GM23338 (cell line): ENCODE results near the gene HOXC4.

Experiments used
- CREB1 ChIP-seq: fragments of 250-450 bp; sonication (Bioruptor Pico); IDR thresholded peaks from 2 replicates; pipeline ENCODE4 v1.5.0; 2020; ENCODE audit warnings: low read depth, mild to moderate bottlenecking, moderate library complexity
- EZH2 ChIP-seq: fragments of 200-600 bp; sonication (generic); IDR thresholded peaks from one replicate; pipeline ENCODE4 v1.8.0; 2017; ENCODE audit warnings: antibody characterized with exemption, mild to moderate bottlenecking, low read depth; ENCODE audit not compliant: unreplicated experiment
- EZH2phosphoT487 ChIP-seq: fragments of 200-600 bp; sonication (generic); IDR thresholded peaks from one replicate; pipeline ENCODE4 v1.8.1; 2018; ENCODE audit warnings: antibody characterized with exemption; ENCODE audit not compliant: unreplicated experiment
- JUNB ChIP-seq: IDR thresholded peaks from one replicate; pipeline ENCODE4 v1.6.1; 2016; ENCODE audit warnings: antibody characterized with exemption; ENCODE audit not compliant: unreplicated experiment
- NANOG ChIP-seq: IDR thresholded peaks from 2 replicates; pipeline ENCODE4 v1.6.1; 2016; ENCODE audit warnings: antibody characterized with exemption, borderline replicate concordance
- POLR2AphosphoS5 ChIP-seq: IDR thresholded peaks from 2 replicates; pipeline ENCODE4 v1.6.1; 2016; ENCODE audit warnings: antibody characterized with exemption, low read depth
- STAT1 ChIP-seq: IDR thresholded peaks from one replicate; pipeline ENCODE4 v1.6.1; 2016; ENCODE audit warnings: antibody characterized with exemption; ENCODE audit not compliant: unreplicated experiment
- ZNF114 ChIP-seq: fragments of 250-450 bp; sonication (Bioruptor Pico); IDR thresholded peaks from 2 replicates; pipeline ENCODE4 v1.5.0; 2020; ENCODE audit warnings: mild to moderate bottlenecking, moderate library complexity
- ZNF331 ChIP-seq: fragments of 250-450 bp; sonication (Bioruptor Pico); IDR thresholded peaks from 2 replicates; pipeline ENCODE4 v1.5.0; 2020; ENCODE audit warnings: low read depth, mild to moderate bottlenecking, moderate library complexity
- TF ChIP-seq, protein P1 (sequence below), 2 experiments: fragments of 200-600 bp in 1 of 2; sonication (generic) in 1 of 2; conservative IDR thresholded peaks; 2 replicates each; pipeline versions ENCODE4 v1.5.1 to v1.6.1; 2016 to 2017; ENCODE audit warnings: antibody characterized with exemption in 2 of 2, low read depth in 2 of 2, mild to moderate bottlenecking in 2 of 2, moderate library complexity in 1 of 2
- TF ChIP-seq, protein P2 (sequence below): IDR thresholded peaks from one replicate; pipeline ENCODE4 v1.6.1; 2018; ENCODE audit warnings: antibody characterized with exemption; ENCODE audit not compliant: unreplicated experiment
- TF ChIP-seq, protein P3 (sequence below): IDR thresholded peaks from 2 replicates; pipeline ENCODE4 v1.6.1; 2016; ENCODE audit warnings: antibody characterized with exemption
- TF ChIP-seq, protein P4 (sequence below): fragments of 250-450 bp; sonication (Bioruptor Pico); IDR thresholded peaks from 2 replicates; pipeline ENCODE4 v1.5.0; 2020; ENCODE audit warnings: mild to moderate bottlenecking, moderate library complexity

DNA sequence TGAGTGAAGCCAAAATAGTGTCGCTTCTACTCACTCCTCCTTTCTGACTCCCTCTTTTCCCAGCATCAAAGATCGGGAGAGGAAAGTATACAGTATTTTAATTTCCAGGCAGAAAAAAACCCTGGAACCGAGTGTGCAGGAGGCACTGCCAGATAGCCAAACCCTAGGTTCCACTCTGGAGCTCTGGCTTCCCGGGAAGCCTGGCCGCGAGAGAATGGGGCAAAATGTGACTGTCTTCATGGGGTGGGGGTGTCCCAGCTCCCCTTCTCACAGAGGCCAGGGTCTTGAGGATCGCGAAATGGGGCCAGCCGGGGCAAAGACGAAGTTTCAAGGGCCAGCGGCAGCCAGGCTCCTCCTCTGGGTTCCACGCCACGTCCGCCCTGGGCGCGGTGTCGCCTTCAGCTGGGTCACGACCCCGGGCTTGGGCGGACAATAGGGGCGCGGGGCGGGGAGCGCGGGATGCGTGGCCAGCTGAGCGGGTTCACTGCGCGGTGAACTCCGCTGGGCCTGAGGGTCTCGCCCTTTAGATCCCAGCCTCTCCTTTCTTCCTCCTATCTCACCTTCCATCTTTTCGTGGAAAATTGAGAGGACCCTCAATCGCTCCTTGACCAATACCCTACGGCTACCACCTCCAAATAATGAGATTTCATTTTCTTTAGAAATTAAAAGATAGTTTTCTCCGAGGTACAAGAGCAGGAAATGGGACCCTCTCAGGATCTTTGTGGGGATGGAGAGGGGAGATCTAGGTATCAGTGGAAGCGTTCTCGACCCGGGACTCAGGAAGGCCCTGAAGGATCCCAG, 6.7 kb downstream of the HOXC4 start:
- TF ChIP-seq, protein P1, sequence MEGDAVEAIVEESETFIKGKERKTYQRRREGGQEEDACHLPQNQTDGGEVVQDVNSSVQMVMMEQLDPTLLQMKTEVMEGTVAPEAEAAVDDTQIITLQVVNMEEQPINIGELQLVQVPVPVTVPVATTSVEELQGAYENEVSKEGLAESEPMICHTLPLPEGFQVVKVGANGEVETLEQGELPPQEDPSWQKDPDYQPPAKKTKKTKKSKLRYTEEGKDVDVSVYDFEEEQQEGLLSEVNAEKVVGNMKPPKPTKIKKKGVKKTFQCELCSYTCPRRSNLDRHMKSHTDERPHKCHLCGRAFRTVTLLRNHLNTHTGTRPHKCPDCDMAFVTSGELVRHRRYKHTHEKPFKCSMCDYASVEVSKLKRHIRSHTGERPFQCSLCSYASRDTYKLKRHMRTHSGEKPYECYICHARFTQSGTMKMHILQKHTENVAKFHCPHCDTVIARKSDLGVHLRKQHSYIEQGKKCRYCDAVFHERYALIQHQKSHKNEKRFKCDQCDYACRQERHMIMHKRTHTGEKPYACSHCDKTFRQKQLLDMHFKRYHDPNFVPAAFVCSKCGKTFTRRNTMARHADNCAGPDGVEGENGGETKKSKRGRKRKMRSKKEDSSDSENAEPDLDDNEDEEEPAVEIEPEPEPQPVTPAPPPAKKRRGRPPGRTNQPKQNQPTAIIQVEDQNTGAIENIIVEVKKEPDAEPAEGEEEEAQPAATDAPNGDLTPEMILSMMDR (conservative IDR thresholded peaks at IDR 0.05; ENCODE audit: low read depth in 2 of 2) = no peak
- TF ChIP-seq POLR2AphosphoS5 (no peak), EZH2 (peak; percentile 85), NANOG (no peak), CREB1 (CRISPR knock-in tag) (no peak), EZH2phosphoT487 (peak; percentile 58), JUNB (no peak), ZNF114 (CRISPR knock-in tag) (no peak), ZNF331 (CRISPR knock-in tag) (no peak), STAT1 (no peak)
- TF ChIP-seq, protein P2, sequence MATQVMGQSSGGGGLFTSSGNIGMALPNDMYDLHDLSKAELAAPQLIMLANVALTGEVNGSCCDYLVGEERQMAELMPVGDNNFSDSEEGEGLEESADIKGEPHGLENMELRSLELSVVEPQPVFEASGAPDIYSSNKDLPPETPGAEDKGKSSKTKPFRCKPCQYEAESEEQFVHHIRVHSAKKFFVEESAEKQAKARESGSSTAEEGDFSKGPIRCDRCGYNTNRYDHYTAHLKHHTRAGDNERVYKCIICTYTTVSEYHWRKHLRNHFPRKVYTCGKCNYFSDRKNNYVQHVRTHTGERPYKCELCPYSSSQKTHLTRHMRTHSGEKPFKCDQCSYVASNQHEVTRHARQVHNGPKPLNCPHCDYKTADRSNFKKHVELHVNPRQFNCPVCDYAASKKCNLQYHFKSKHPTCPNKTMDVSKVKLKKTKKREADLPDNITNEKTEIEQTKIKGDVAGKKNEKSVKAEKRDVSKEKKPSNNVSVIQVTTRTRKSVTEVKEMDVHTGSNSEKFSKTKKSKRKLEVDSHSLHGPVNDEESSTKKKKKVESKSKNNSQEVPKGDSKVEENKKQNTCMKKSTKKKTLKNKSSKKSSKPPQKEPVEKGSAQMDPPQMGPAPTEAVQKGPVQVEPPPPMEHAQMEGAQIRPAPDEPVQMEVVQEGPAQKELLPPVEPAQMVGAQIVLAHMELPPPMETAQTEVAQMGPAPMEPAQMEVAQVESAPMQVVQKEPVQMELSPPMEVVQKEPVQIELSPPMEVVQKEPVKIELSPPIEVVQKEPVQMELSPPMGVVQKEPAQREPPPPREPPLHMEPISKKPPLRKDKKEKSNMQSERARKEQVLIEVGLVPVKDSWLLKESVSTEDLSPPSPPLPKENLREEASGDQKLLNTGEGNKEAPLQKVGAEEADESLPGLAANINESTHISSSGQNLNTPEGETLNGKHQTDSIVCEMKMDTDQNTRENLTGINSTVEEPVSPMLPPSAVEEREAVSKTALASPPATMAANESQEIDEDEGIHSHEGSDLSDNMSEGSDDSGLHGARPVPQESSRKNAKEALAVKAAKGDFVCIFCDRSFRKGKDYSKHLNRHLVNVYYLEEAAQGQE = no peak
- TF ChIP-seq, protein P3, sequence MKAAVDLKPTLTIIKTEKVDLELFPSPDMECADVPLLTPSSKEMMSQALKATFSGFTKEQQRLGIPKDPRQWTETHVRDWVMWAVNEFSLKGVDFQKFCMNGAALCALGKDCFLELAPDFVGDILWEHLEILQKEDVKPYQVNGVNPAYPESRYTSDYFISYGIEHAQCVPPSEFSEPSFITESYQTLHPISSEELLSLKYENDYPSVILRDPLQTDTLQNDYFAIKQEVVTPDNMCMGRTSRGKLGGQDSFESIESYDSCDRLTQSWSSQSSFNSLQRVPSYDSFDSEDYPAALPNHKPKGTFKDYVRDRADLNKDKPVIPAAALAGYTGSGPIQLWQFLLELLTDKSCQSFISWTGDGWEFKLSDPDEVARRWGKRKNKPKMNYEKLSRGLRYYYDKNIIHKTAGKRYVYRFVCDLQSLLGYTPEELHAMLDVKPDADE = no peak
- TF ChIP-seq, protein P4, sequence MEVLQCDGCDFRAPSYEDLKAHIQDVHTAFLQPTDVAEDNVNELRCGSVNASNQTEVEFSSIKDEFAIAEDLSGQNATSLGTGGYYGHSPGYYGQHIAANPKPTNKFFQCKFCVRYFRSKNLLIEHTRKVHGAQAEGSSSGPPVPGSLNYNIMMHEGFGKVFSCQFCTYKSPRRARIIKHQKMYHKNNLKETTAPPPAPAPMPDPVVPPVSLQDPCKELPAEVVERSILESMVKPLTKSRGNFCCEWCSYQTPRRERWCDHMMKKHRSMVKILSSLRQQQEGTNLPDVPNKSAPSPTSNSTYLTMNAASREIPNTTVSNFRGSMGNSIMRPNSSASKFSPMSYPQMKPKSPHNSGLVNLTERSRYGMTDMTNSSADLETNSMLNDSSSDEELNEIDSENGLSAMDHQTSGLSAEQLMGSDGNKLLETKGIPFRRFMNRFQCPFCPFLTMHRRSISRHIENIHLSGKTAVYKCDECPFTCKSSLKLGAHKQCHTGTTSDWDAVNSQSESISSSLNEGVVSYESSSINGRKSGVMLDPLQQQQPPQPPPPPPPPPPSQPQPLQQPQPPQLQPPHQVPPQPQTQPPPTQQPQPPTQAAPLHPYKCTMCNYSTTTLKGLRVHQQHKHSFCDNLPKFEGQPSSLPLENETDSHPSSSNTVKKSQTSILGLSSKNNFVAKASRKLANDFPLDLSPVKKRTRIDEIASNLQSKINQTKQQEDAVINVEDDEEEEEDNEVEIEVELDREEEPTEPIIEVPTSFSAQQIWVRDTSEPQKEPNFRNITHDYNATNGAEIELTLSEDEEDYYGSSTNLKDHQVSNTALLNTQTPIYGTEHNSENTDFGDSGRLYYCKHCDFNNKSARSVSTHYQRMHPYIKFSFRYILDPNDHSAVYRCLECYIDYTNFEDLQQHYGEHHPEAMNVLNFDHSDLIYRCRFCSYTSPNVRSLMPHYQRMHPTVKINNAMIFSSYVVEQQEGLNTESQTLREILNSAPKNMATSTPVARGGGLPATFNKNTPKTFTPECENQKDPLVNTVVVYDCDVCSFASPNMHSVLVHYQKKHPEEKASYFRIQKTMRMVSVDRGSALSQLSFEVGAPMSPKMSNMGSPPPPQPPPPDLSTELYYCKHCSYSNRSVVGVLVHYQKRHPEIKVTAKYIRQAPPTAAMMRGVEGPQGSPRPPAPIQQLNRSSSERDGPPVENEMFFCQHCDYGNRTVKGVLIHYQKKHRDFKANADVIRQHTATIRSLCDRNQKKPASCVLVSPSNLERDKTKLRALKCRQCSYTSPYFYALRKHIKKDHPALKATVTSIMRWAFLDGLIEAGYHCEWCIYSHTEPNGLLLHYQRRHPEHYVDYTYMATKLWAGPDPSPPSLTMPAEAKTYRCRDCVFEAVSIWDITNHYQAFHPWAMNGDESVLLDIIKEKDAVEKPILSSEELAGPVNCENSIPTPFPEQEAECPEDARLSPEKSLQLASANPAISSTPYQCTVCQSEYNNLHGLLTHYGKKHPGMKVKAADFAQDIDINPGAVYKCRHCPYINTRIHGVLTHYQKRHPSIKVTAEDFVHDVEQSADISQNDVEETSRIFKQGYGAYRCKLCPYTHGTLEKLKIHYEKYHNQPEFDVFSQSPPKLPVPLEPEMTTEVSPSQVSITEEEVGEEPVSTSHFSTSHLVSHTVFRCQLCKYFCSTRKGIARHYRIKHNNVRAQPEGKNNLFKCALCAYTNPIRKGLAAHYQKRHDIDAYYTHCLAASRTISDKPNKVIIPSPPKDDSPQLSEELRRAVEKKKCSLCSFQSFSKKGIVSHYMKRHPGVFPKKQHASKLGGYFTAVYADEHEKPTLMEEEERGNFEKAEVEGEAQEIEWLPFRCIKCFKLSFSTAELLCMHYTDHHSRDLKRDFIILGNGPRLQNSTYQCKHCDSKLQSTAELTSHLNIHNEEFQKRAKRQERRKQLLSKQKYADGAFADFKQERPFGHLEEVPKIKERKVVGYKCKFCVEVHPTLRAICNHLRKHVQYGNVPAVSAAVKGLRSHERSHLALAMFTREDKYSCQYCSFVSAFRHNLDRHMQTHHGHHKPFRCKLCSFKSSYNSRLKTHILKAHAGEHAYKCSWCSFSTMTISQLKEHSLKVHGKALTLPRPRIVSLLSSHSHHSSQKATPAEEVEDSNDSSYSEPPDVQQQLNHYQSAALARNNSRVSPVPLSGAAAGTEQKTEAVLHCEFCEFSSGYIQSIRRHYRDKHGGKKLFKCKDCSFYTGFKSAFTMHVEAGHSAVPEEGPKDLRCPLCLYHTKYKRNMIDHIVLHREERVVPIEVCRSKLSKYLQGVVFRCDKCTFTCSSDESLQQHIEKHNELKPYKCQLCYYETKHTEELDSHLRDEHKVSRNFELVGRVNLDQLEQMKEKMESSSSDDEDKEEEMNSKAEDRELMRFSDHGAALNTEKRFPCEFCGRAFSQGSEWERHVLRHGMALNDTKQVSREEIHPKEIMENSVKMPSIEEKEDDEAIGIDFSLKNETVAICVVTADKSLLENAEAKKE (CRISPR knock-in tag) = no peak
